Vagina (tissue), 2 donors: ENCODE measurements around the gene LAMB2.

Experiments used
- POLR2A ChIP-seq, 2 donors: fragments of 450-650 bp; IDR thresholded peaks; one replicate each; pipeline ENCODE4 v1.6.1; 2017; ENCODE audit warnings: antibody characterized with exemption in 2 of 2, mild to moderate bottlenecking in 2 of 2, moderate library complexity in 2 of 2
- TF ChIP-seq, protein P1 (sequence below), 3 experiments: fragments of 450-650 bp in 2 of 3; fragments of 200-600 bp in 1 of 3; sonication (generic) in 1 of 3; IDR thresholded peaks; one replicate each; pipeline ENCODE4 v1.5.1; 2017 to 2019; ENCODE audit warnings: antibody characterized with exemption in 3 of 3, mild to moderate bottlenecking in 2 of 3, moderate library complexity in 2 of 3

DNA sequence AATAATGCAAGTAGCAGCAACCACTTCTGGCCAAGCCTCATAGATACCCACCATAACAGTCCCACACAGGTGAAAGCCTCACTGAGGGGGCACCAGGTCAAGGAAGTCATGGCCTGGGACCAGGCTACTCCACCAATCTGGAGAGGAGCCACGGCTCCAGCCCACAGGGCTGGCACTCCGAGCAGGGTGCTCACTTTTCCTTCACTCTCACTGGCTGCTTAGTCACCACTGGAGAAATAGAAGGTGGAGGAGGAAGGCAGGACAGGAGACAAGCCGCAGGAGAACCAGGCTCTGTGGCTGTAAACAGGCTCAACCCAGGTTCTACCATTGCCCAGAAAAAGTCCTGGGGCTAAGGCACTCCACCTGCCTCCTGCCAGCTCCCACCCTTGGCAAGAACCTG lies 13.4 kb downstream of the LAMB2 start:
- TF ChIP-seq, protein P1, sequence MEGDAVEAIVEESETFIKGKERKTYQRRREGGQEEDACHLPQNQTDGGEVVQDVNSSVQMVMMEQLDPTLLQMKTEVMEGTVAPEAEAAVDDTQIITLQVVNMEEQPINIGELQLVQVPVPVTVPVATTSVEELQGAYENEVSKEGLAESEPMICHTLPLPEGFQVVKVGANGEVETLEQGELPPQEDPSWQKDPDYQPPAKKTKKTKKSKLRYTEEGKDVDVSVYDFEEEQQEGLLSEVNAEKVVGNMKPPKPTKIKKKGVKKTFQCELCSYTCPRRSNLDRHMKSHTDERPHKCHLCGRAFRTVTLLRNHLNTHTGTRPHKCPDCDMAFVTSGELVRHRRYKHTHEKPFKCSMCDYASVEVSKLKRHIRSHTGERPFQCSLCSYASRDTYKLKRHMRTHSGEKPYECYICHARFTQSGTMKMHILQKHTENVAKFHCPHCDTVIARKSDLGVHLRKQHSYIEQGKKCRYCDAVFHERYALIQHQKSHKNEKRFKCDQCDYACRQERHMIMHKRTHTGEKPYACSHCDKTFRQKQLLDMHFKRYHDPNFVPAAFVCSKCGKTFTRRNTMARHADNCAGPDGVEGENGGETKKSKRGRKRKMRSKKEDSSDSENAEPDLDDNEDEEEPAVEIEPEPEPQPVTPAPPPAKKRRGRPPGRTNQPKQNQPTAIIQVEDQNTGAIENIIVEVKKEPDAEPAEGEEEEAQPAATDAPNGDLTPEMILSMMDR (IDR thresholded peaks at IDR 0.05), result no peak
- TF ChIP-seq POLR2A (IDR thresholded peaks at IDR 0.05), result no peak
